22Rv1 (cell line): ENCODE measurements around the gene TCL1B.

Experiments
- H3K27ac ChIP-seq: fragments of 450-650 bp; 2 replicates; pipeline ENCODE4 v1.5.1; 2017
- CTCF ChIP-seq: fragments of 450-650 bp; IDR thresholded peaks from 2 replicates; pipeline ENCODE4 v1.5.1; 2017; ENCODE audit warnings: mild to moderate bottlenecking
- ZFX ChIP-seq: fragments of 450-650 bp; IDR thresholded peaks from 2 replicates; pipeline ENCODE4 v1.6.1; 2017; ENCODE audit warnings: antibody characterized with exemption, borderline replicate concordance

The TCL1B gene

GRCh38 chr14:95692109-95692508, 5.9 kb downstream of the TCL1B start:
- TF ChIP-seq CTCF: no peak
- TF ChIP-seq ZFX: no peak
- H3K27ac ChIP-seq: no peak overlapping the region

- no peak overlapping the region for H3K27ac ChIP-seq
- TF ChIP-seq CTCF (no peak), ZFX (no peak)
These were observed 8.8 kb downstream of the TCL1B start for GRCh38 chr14:95695051-95695450.

GRCh38 chr14:95695913-95696312, 9.7 kb downstream of the TCL1B start:
- TF ChIP-seq CTCF (no peak), ZFX (no peak)
- no peak overlapping the region for H3K27ac ChIP-seq

- TF ChIP-seq ZFX: no peak
- H3K27ac ChIP-seq: no peak overlapping the region
These were observed 10.5 kb downstream of the TCL1B start for GRCh38 chr14:95696741-95697140.

- TF ChIP-seq CTCF (no peak), ZFX (no peak)
- no peak overlapping the region for H3K27ac ChIP-seq
These were observed 11.5 kb downstream of the TCL1B start for GRCh38 chr14:95697764-95698163.

GRCh38 chr14:95698287-95698686, 12.1 kb downstream of the TCL1B start:
- no peak overlapping the region for H3K27ac ChIP-seq
- TF ChIP-seq ZFX (no peak), CTCF (no peak)

GRCh38 chr14:95699412-95699811, 13.2 kb downstream of the TCL1B start:
- H3K27ac ChIP-seq: no peak overlapping the region
- TF ChIP-seq CTCF (no peak), ZFX (no peak)

- no peak overlapping the region for H3K27ac ChIP-seq
These were observed 14.2 kb downstream of the TCL1B start for GRCh38 chr14:95700221-95700976.

More at GRCh38 chr14:95700221-95700976, 14.2 kb downstream of the TCL1B start:
- TF ChIP-seq ZFX (no peak), CTCF (no peak)
